HG02970 (cell line): Measurements from ENCODE around the gene MMP17.

ENCODE experiments used
- ATAC-seq: cut with Tn5 transposase; IDR thresholded peaks from one replicate; pipeline ENCODE4 v1.9.1; 2021; ENCODE audit warnings: mild to moderate bottlenecking, moderate library complexity, moderate number of reproducible peaks; ENCODE audit not compliant: unreplicated experiment, low FRiP score

MMP17 gene

GRCh38 chr12:131829356-131829747 lies 1.2 kb downstream of the MMP17 start:
- ATAC-seq = no peak

- no peak for ATAC-seq
These were observed 1.7 kb downstream of the MMP17 start for GRCh38 chr12:131829791-131830334.

- ATAC-seq = no peak
These were observed 2.2 kb downstream of the MMP17 start for GRCh38 chr12:131830335-131830913.

- ATAC-seq = no peak
These were observed 2.9 kb downstream of the MMP17 start for GRCh38 chr12:131830914-131831571.

GRCh38 chr12:131831635-131832041 lies 3.4 kb downstream of the MMP17 start:
- no peak for ATAC-seq

- ATAC-seq = no peak
These were observed 4.4 kb downstream of the MMP17 start for GRCh38 chr12:131832321-131833231.

GRCh38 chr12:131833288-131833895 lies 5.2 kb downstream of the MMP17 start:
- ATAC-seq = no peak

GRCh38 chr12:131833896-131834641 lies 5.9 kb downstream of the MMP17 start:
- ATAC-seq = no peak

GRCh38 chr12:131834798-131835615 lies 6.8 kb downstream of the MMP17 start:
- no peak for ATAC-seq

- ATAC-seq = no peak
These were observed 7.5 kb downstream of the MMP17 start for GRCh38 chr12:131835616-131836171.

GRCh38 chr12:131836193-131836592 lies 8.0 kb downstream of the MMP17 start:
- no peak for ATAC-seq

GRCh38 chr12:131836714-131837397 lies 8.7 kb downstream of the MMP17 start:
- no peak for ATAC-seq

- ATAC-seq = no peak
These were observed 12.6 kb downstream of the MMP17 start for GRCh38 chr12:131840643-131841416.

GRCh38 chr12:131841547-131841946 lies 13.4 kb downstream of the MMP17 start:
- ATAC-seq = no peak

- no peak for ATAC-seq
These were observed 14.0 kb downstream of the MMP17 start for GRCh38 chr12:131842169-131842568.

GRCh38 chr12:131843527-131843926 lies 15.3 kb downstream of the MMP17 start:
- no peak for ATAC-seq

GRCh38 chr12:131844140-131844539 lies 15.9 kb downstream of the MMP17 start:
- no peak for ATAC-seq

- no peak for ATAC-seq
These were observed 16.5 kb downstream of the MMP17 start for GRCh38 chr12:131844656-131845055.
